HG03521 (cell line): ENCODE measurements around the gene OR11L1.

Experiments used
- ATAC-seq: cut with Tn5 transposase; IDR thresholded peaks from one replicate; pipeline ENCODE4 v1.9.1; 2021; ENCODE audit warnings: mild to moderate bottlenecking, moderate library complexity; ENCODE audit not compliant: unreplicated experiment

OR11L1 gene

DNA sequence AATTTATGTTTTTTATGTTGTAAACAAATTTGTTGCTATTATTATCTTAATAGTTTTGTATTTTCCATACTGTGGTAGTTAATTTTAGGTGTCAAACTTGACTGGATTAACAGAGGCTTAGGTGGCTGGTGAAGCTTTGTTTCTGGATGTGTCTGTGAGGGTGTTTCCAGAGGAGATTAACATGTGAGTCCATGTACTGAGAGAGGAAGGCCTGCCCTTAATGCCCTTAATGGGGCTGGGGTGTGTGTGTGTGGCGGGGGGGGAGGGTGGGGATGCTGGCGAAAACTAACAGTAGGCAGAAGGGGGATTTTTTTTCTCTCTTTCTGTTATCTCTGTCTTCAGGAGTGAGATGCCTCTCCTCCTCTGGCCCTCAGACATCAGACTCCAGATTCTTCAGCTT, 19.6 kb downstream of the OR11L1 start:
- no peak for ATAC-seq

DNA sequence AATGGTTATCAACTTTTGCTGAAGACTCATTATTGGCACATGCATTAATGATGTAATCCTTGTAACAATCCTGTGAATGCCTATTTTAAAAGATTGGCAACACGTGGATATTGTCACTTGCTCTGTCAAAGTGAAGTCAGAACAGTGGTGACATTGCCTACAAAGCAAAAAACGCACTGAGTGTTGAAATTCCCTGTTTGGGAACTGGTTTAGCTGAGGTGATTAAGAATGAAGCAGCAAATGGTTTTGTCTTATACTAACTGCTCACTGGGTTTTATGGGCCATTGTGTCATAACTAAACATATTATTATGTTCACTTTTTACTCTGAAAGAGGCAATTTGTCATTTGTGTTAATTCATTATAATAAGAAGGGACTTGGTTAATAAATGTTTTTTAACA, 29.1 kb downstream of the OR11L1 start:
- ATAC-seq, result no peak

DNA sequence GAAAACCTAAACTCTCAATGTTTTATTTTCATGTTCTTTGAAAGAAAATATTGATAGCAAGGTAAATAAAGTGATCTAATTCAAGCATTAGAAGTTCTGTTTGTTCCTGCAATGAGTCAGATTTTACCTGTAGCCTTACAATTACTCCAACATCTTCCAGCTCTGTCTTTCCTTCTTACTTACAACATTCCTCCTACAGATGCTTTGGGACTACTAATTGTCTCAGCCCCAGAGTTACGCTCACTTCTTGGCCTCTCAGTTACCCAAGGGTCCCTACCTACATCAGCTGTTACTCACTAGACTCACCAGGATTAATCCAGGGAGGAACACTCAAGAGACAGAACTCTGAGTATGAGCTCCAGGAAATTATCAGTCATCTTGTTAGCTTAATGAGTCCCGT, 44.2 kb downstream of the OR11L1 start:
- ATAC-seq, result no peak
